ENCODE measurements around the gene TPTE.

GRCh38 chr21:10616535-10616934, 95.2 kb downstream of the TPTE start:
- TF ChIP-seq POLR2A (IDR thresholded peaks at IDR 0.05) (no peak), CTCF (IDR thresholded peaks at IDR 0.05) (no peak)
